CD4-positive, CD25-positive, alpha-beta regulatory T cell (primary cell): ENCODE data around the gene BTN2A1. TPM values are rescaled to one million over a fixed set of nuclear protein-coding genes. Genes with fewer than 3 reads are reported as not detected.
"Not testable (repeated sequence)": the region's sequence is repeated elsewhere in the genome, so short reads cannot be mapped to it uniquely, and the experiment has no call there.

Experiments
- ATAC-seq, 2 donors: fragments of 150-1000 bp; cut with Tn5 transposase; one replicate each; pipeline ENCODE4 v1.10.0; 2021; ENCODE audit warnings: low read depth in 2 of 2, moderate number of reproducible peaks in 2 of 2, moderate library complexity in 1 of 2
- DNase-seq, 3 donors: peaks; one replicate each; pipeline versions ENCODE4 v3.0.0 to v3.0.0-alpha.2; 2012 to 2022; ENCODE audit warnings: mixed read lengths in 1 of 3
- H3K27ac ChIP-seq: one replicate; pipeline ENCODE4 v1.7.0; 2013; ENCODE audit warnings: mild to moderate bottlenecking, low read length; ENCODE audit not compliant: insufficient read depth, poor library complexity, severe bottlenecking
- H3K27me3 ChIP-seq: one replicate; pipeline ENCODE4 v1.7.0; 2013; ENCODE audit warnings: low read length; ENCODE audit not compliant: control insufficient read depth, insufficient read depth
- H3K36me3 ChIP-seq: one replicate; pipeline ENCODE4 v1.7.0; 2013; ENCODE audit warnings: mild to moderate bottlenecking, low read length, moderate library complexity; ENCODE audit not compliant: control insufficient read depth, insufficient read depth
- H3K4me1 ChIP-seq: 2 replicates; pipeline ENCODE4 v1.7.0; 2013; ENCODE audit warnings: mild to moderate bottlenecking, low read length; ENCODE audit not compliant: insufficient read depth, control insufficient read depth, poor library complexity, severe bottlenecking
- H3K4me3 ChIP-seq: one replicate; pipeline ENCODE4 v1.7.0; 2013; ENCODE audit warnings: low read depth, mild to moderate bottlenecking, low read length, moderate library complexity
- H3K9me3 ChIP-seq, 2 experiments: 1 replicate in 1 of 2; 2 replicates in 1 of 2; pipeline ENCODE4 v1.7.0; 2013; ENCODE audit warnings: low read length in 2 of 2, mild to moderate bottlenecking in 1 of 2, moderate library complexity in 1 of 2; ENCODE audit not compliant: control insufficient read depth in 2 of 2
- H3K27ac Mint-ChIP-seq, 3 donors: one replicate each; pipeline ENCODE4 v1.8.0; 2020 to 2022; ENCODE audit warnings: mild to moderate bottlenecking in 3 of 3, mixed read lengths in 3 of 3, moderate library complexity in 2 of 3
- H3K27me3 Mint-ChIP-seq: one replicate; pipeline ENCODE4 v1.8.0; 2022; ENCODE audit warnings: mild to moderate bottlenecking, mixed read lengths
- H3K36me3 Mint-ChIP-seq: one replicate; pipeline ENCODE4 v1.8.0; 2020; ENCODE audit warnings: mixed read lengths
- H3K4me1 Mint-ChIP-seq, 4 donors: one replicate each; pipeline ENCODE4 v1.8.0; 2020 to 2022; ENCODE audit warnings: mixed read lengths in 4 of 4, mild to moderate bottlenecking in 1 of 4
- H3K4me3 Mint-ChIP-seq, 4 donors: one replicate each; pipeline ENCODE4 v1.8.0; 2020 to 2022; ENCODE audit warnings: mild to moderate bottlenecking in 4 of 4, mixed read lengths in 4 of 4, moderate library complexity in 3 of 4
- H3K9me3 Mint-ChIP-seq, 7 donors: one replicate each; pipeline ENCODE4 v1.8.0; 2020 to 2022; ENCODE audit warnings: mixed read lengths in 7 of 7, mild to moderate bottlenecking in 3 of 7, moderate library complexity in 2 of 7
- polyA plus RNA-seq, 4 donors: library from polyadenylated mRNA; unstranded; fragments of 300-500 nt; fragmentation: Illumina TruSeq; gene quantifications; one replicate each; pipeline ENCODE4 v1.2.3, GENCODE V29; 2021
- total RNA-seq: library from RNA; stranded (reverse); gene quantifications from one replicate; pipeline ENCODE4 v1.2.3, GENCODE V29; 2022

Gene BTN2A1
- total and polyA plus RNA-seq, 5 donors from 2014 or later = 9.7 to 35.9 (median 14.4) TPM

GRCh38 chr6:26500102-26500501, 42.3 kb downstream of the BTN2A1 start, which contains the start of gene BTN1A1:
TSS of gene BTN1A1 (plus strand) at chr6:26500303. CDS start at chr6:26501287, 984 bp downstream.
- H3K27ac Mint-ChIP-seq = no peak within 1 kb of the TSS
- DNase-seq (no peak), ATAC-seq (no peak)
- Histone ChIP-seq H3K4me1 (peaks cover 13% of the 10 kb centered on the region), H3K9me3 (no peaks in the 10 kb centered on the region), H3K36me3 (no peaks in the 10 kb centered on the region), H3K27ac (no peak within 1 kb of the TSS), H3K27me3 (peaks cover 27% of the 10 kb centered on the region), H3K4me3 (no peak within 1 kb of the TSS)
- H3K36me3 Mint-ChIP-seq = peaks cover 5% of the 10 kb centered on the region
- peaks cover 0 to 15% (median 9%) of the 10 kb centered on the region in 4 donors for H3K4me1 Mint-ChIP-seq
- peak within 1 kb of the TSS in 3 of 4 donors; percentile 29 to 87 (median 70) for H3K4me3 Mint-ChIP-seq
- H3K27me3 Mint-ChIP-seq = peaks cover 63% of the 10 kb centered on the region
- no peaks in the 10 kb centered on the region for H3K9me3 Mint-ChIP-seq

- DNase-seq = peak; percentile 9 to 50 (median 36)
- Histone ChIP-seq H3K9me3 (no peaks in the 10 kb centered on the region), H3K4me1 (peaks cover 13% of the 10 kb centered on the region), H3K27me3 (peaks cover 27% of the 10 kb centered on the region), H3K27ac (no peak overlapping the region), H3K4me3 (peak overlapping the region; percentile 67), H3K36me3 (no peaks in the 10 kb centered on the region)
- H3K36me3 Mint-ChIP-seq = peaks cover 5% of the 10 kb centered on the region
- H3K4me3 Mint-ChIP-seq = peak overlapping the region; percentile 8 to 87 (median 66)
- peaks cover 55% of the 10 kb centered on the region for H3K27me3 Mint-ChIP-seq
- peak; percentile 61 to 65 for ATAC-seq
- no peaks in the 10 kb centered on the region for H3K9me3 Mint-ChIP-seq
- peak overlapping the region in 2 of 3 donors; percentile 56 to 91 for H3K27ac Mint-ChIP-seq
- H3K4me1 Mint-ChIP-seq = peaks cover 0 to 15% (median 9%) of the 10 kb centered on the region in 4 donors
Measured at GRCh38 chr6:26501482-26501986, 43.8 kb downstream of the BTN2A1 start.

GRCh38 chr6:26502165-26502564, 44.4 kb downstream of the BTN2A1 start:
- Histone ChIP-seq H3K36me3 (no peaks in the 10 kb centered on the region), H3K27ac (no peak overlapping the region), H3K4me3 (peak overlapping the region; percentile 67), H3K4me1 (peaks cover 13% of the 10 kb centered on the region), H3K9me3 (no peaks in the 10 kb centered on the region), H3K27me3 (peaks cover 27% of the 10 kb centered on the region)
- peak overlapping the region; percentile 8 to 87 (median 66) for H3K4me3 Mint-ChIP-seq
- ATAC-seq (peak in 1 of 2 donors; percentile 50), DNase-seq (peak in 1 of 3 donors; percentile 12)
- no peaks in the 10 kb centered on the region for H3K9me3 Mint-ChIP-seq
- peak overlapping the region in 2 of 3 donors; percentile 56 to 91 for H3K27ac Mint-ChIP-seq
- H3K27me3 Mint-ChIP-seq = peaks cover 60% of the 10 kb centered on the region
- H3K4me1 Mint-ChIP-seq = peaks cover 0 to 15% (median 9%) of the 10 kb centered on the region in 4 donors
- H3K36me3 Mint-ChIP-seq = peaks cover 5% of the 10 kb centered on the region

GRCh38 chr6:26502626-26503025, 44.9 kb downstream of the BTN2A1 start:
- no peak overlapping the region for H3K27ac ChIP-seq
- Mint-ChIP-seq H3K4me1 (peaks cover 0 to 15% (median 9%) of the 10 kb centered on the region in 4 donors), H3K4me3 (no peak overlapping the region), H3K27me3 (peaks cover 64% of the 10 kb centered on the region), H3K9me3 (no peaks in the 10 kb centered on the region), H3K27ac (no peak overlapping the region), H3K36me3 (peaks cover 5% of the 10 kb centered on the region)
- H3K27me3 ChIP-seq = peaks cover 25% of the 10 kb centered on the region
- no peaks in the 10 kb centered on the region for H3K9me3 ChIP-seq
- ATAC-seq = no peak
- no peaks in the 10 kb centered on the region for H3K36me3 ChIP-seq
- no peak for DNase-seq
- peaks cover 13% of the 10 kb centered on the region for H3K4me1 ChIP-seq
- H3K4me3 ChIP-seq = no peak overlapping the region

- no peak overlapping the region for H3K27ac Mint-ChIP-seq
- peaks cover 9% of the 10 kb centered on the region for H3K27me3 ChIP-seq
- H3K36me3 Mint-ChIP-seq = no peaks in the 10 kb centered on the region
- H3K4me1 ChIP-seq = no peaks in the 10 kb centered on the region
- peaks cover 40% of the 10 kb centered on the region for H3K27me3 Mint-ChIP-seq
- H3K36me3 ChIP-seq = no peaks in the 10 kb centered on the region
- H3K4me3 ChIP-seq = no peak overlapping the region
- no peaks in the 10 kb centered on the region for H3K9me3 Mint-ChIP-seq
- no peak overlapping the region for H3K27ac ChIP-seq
- no peaks in the 10 kb centered on the region for H3K9me3 ChIP-seq
- H3K4me3 Mint-ChIP-seq = no peak overlapping the region
- ATAC-seq = no peak
- H3K4me1 Mint-ChIP-seq = no peaks in the 10 kb centered on the region
- DNase-seq = no peak
Measured at GRCh38 chr6:26507658-26508057, 49.9 kb downstream of the BTN2A1 start.

- H3K4me1 ChIP-seq, H3K27ac Mint-ChIP-seq, H3K4me1 Mint-ChIP-seq, H3K36me3 ChIP-seq, H3K27me3 ChIP-seq, H3K4me3 Mint-ChIP-seq, H3K9me3 ChIP-seq, H3K36me3 Mint-ChIP-seq, ATAC-seq, H3K27ac ChIP-seq, DNase-seq, H3K4me3 ChIP-seq, H3K9me3 Mint-ChIP-seq: not testable (repeated sequence)
- peaks cover 20% of the 10 kb centered on the region for H3K27me3 Mint-ChIP-seq
Measured at GRCh38 chr6:26511033-26511432, 53.3 kb downstream of the BTN2A1 start.

GRCh38 chr6:26514984-26515383, 57.2 kb downstream of the BTN2A1 start:
- Histone ChIP-seq H3K4me1 (peaks cover 4% of the 10 kb centered on the region), H3K27ac (no peak overlapping the region), H3K4me3 (no peak overlapping the region), H3K9me3 (no peaks in the 10 kb centered on the region), H3K27me3 (no peaks in the 10 kb centered on the region), H3K36me3 (no peaks in the 10 kb centered on the region)
- no peaks in the 10 kb centered on the region for H3K9me3 Mint-ChIP-seq
- H3K27me3 Mint-ChIP-seq = no peaks in the 10 kb centered on the region
- ATAC-seq (no peak), DNase-seq (no peak)
- no peak overlapping the region for H3K27ac Mint-ChIP-seq
- peak overlapping the region in 1 of 4 donors; percentile 35 for H3K4me3 Mint-ChIP-seq
- H3K4me1 Mint-ChIP-seq = peaks cover 0 to 13% (median 3%) of the 10 kb centered on the region in 4 donors
- H3K36me3 Mint-ChIP-seq = no peaks in the 10 kb centered on the region
